Measurements from ENCODE around the gene SLC38A8. TPM values are rescaled to one million over a fixed set of nuclear protein-coding genes. Genes with fewer than 3 reads are reported as not detected.

Gene SLC38A8
- total RNA-seq, 1 experiment from 2014 or later = 0.35 TPM

DNA sequence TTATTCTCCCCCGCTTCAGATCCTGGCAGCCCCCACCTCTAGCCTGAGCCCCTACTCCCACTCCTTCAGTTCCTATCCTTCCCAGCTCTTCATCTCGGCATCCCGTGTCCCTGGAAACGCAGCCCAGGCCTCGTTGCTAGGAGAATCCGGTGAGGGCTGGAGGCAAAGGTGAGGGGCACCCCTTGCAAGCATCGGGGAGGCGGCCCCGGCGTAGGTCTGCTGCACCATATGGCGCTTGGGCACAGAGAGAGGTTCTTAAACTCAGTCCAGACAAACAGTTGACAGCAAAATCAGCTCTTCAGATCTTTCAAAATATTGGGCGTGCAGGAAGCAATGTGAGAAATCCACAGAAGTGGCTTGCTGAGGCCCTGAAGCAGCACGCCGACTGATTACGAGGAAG lies 15.0 kb downstream of the SLC38A8 start:
- Histone ChIP-seq H3K27me3 (ENCODE audit: insufficient read depth, low read length) (no peaks in the 10 kb centered on the region), H3K9ac (ENCODE audit: extremely low read depth, insufficient read length, low read length) (no peak overlapping the region), H4K91ac (ENCODE audit: insufficient read length, low read depth, low read length) (no peak overlapping the region), H3K4ac (ENCODE audit: low read depth, low read length) (no peak overlapping the region), H3K79me1 (ENCODE audit: insufficient read depth, low read depth, low read length, poor library complexity, severe bottlenecking) (no peaks in the 10 kb centered on the region), H2AFZ (ENCODE audit: low read length) (no peak overlapping the region), H3K56ac (ENCODE audit: insufficient read length, low read depth, low read length) (no peak overlapping the region), H4K8ac (replicated peaks; ENCODE audit: insufficient read length, low read depth, low read length) (no peak overlapping the region), H3K23ac (ENCODE audit: insufficient read length, low read depth, low read length) (no peak overlapping the region), H2BK12ac (ENCODE audit: insufficient read length, low read depth, low read length) (no peak overlapping the region), H3K14ac (ENCODE audit: insufficient read depth, low read length) (0 out of 2 replicates have a peak overlapping the region, but pooled peaks have one; percentile 16), H3K9me3 (ENCODE audit: control insufficient read depth, low read depth, low read length) (no peaks in the 10 kb centered on the region), H3K79me2 (ENCODE audit: insufficient read depth, low read length) (no peaks in the 10 kb centered on the region), H2BK5ac (ENCODE audit: insufficient read length, low read length) (no peak overlapping the region), H4K5ac (ENCODE audit: insufficient read length, low read depth, low read length) (no peak overlapping the region), H4K20me1 (ENCODE audit: control insufficient read depth, insufficient read depth, insufficient read length) (no peaks in the 10 kb centered on the region), H3K4me2 (ENCODE audit: insufficient read depth, insufficient read length, low read length) (no peak overlapping the region), H2BK20ac (ENCODE audit: low read depth, low read length, poor library complexity, severe bottlenecking) (no peak overlapping the region), H3T11ph (ENCODE audit: low read length) (no peak overlapping the region), H3K4me1 (ENCODE audit: insufficient read depth, low read length) (no peaks in the 10 kb centered on the region), H2AK5ac (ENCODE audit: insufficient read length, low read length) (no peak overlapping the region), H2BK15ac (ENCODE audit: low read depth, low read length) (no peak overlapping the region), H3K23me2 (ENCODE audit: insufficient read length, low read depth, low read length, poor library complexity, severe bottlenecking) (no peaks in the 10 kb centered on the region), H3K27ac (ENCODE audit: insufficient read length, low read depth, low read length) (no peak overlapping the region), H2BK120ac (ENCODE audit: low read depth, low read length, poor library complexity, severe bottlenecking) (no peak overlapping the region), H3K18ac (ENCODE audit: insufficient read length, low read depth, low read length) (no peak overlapping the region)
- no CpG with 5 or more reads among the region's 15 CpGs for whole genome bisulfite sequencing (ENCODE audit: extremely low coverage, insufficient read length, low lambda C conversion rate)
- Mint-ChIP-seq H3K27me3 (ENCODE audit: low read depth) (peaks cover 10% of the 10 kb centered on the region), H3K4me1 (peaks cover 33 to 42% of the 10 kb centered on the region in 2 experiments), H3K27ac (peak overlapping the region in 1 of 3 experiments; percentile 15; a peak in 1 of 7 replicates), H3K4me3 (no peak overlapping the region), H3K9me3 (no peaks in the 10 kb centered on the region; a peak in 2 of 5 replicates), H3K36me3 (ENCODE audit: insufficient read depth in 1 of 3, low read depth in 3 of 3) (no peaks in the 10 kb centered on the region)
- DNase-seq = no peak
- no peak for TF ChIP-seq CTCF (conservative IDR thresholded peaks at IDR 0.05)
